ENCODE data around the gene CSDE1. TPM values are rescaled to one million over a fixed set of nuclear protein-coding genes. Genes with fewer than 3 reads are reported as not detected.

The CSDE1 gene
- polyA plus RNA-seq, 3 donors from 2014 or later: 223 to 269 (median 257) TPM

- DNase-seq: no peak
These were observed 71.9 kb downstream of the CSDE1 start for GRCh38 chr1:114685851-114686250.

GRCh38 chr1:114677691-114678090, 80.1 kb downstream of the CSDE1 start:
- Mint-ChIP-seq H3K27ac (no peak overlapping the region), H3K4me1 (no peaks in the 10 kb centered on the region), H3K36me3 (no peaks in the 10 kb centered on the region), H3K4me3 (no peak overlapping the region), H3K9me3 (no peaks in the 10 kb centered on the region), H3K27me3 (ENCODE audit: low read depth in 3 of 3) (peaks cover 6 to 13% (median 9%) of the 10 kb centered on the region in 3 donors)
- DNase-seq: no peak

More at GRCh38 chr1:114685851-114686250, 71.9 kb downstream of the CSDE1 start:
- Mint-ChIP-seq H3K27ac (no peak overlapping the region), H3K36me3 (no peaks in the 10 kb centered on the region), H3K4me1 (no peaks in the 10 kb centered on the region), H3K9me3 (no peaks in the 10 kb centered on the region), H3K27me3 (ENCODE audit: low read depth in 3 of 3) (peaks cover 3 to 15% (median 3%) of the 10 kb centered on the region in 3 donors), H3K4me3 (no peak overlapping the region)

GRCh38 chr1:114676115-114676514, 81.7 kb downstream of the CSDE1 start:
- Mint-ChIP-seq H3K4me1 (no peaks in the 10 kb centered on the region), H3K27ac (no peak overlapping the region), H3K27me3 (ENCODE audit: low read depth in 3 of 3) (peaks cover 6 to 10% (median 9%) of the 10 kb centered on the region in 3 donors)

GRCh38 chr1:114671939-114672275, 85.9 kb downstream of the CSDE1 start:
- H3K4me1 Mint-ChIP-seq: peaks cover 11% of the 10 kb centered on the region in 2 donors
- peaks cover 0 to 9% (median 8%) of the 10 kb centered on the region in 3 donors for H3K27me3 Mint-ChIP-seq (ENCODE audit: low read depth in 3 of 3)
- DNase-seq: no peak
- no peak overlapping the region for H3K4me3 Mint-ChIP-seq
- no peaks in the 10 kb centered on the region for H3K9me3 Mint-ChIP-seq
- H3K36me3 Mint-ChIP-seq: no peaks in the 10 kb centered on the region
- no peak overlapping the region for H3K27ac Mint-ChIP-seq

More at GRCh38 chr1:114676115-114676514, 81.7 kb downstream of the CSDE1 start:
- H3K4me3 Mint-ChIP-seq: no peak overlapping the region
- H3K9me3 Mint-ChIP-seq: no peaks in the 10 kb centered on the region
- no peak for DNase-seq
- H3K36me3 Mint-ChIP-seq: no peaks in the 10 kb centered on the region

GRCh38 chr1:114671011-114671938, 86.5 kb downstream of the CSDE1 start:
- peaks cover 11% of the 10 kb centered on the region in 2 donors for H3K4me1 Mint-ChIP-seq
- H3K36me3 Mint-ChIP-seq: no peaks in the 10 kb centered on the region
- no peaks in the 10 kb centered on the region for H3K9me3 Mint-ChIP-seq
- DNase-seq: peak in 1 of 3 donors; percentile 2
- no peak overlapping the region for H3K27ac Mint-ChIP-seq
- H3K27me3 Mint-ChIP-seq (ENCODE audit: low read depth in 3 of 3): peaks cover 0 to 9% (median 9%) of the 10 kb centered on the region in 3 donors
- peak overlapping the region in 2 of 5 donors; percentile 15 to 22 for H3K4me3 Mint-ChIP-seq

- Mint-ChIP-seq H3K4me1 (peaks cover 11% of the 10 kb centered on the region in 2 donors), H3K36me3 (no peaks in the 10 kb centered on the region), H3K4me3 (peak overlapping the region; percentile 90 to 98 (median 93)), H3K27ac (peak overlapping the region in 4 of 6 donors; percentile 60 to 83 (median 76)), H3K9me3 (no peaks in the 10 kb centered on the region), H3K27me3 (ENCODE audit: low read depth in 3 of 3) (peaks cover 0 to 9% (median 9%) of the 10 kb centered on the region in 3 donors)
- DNase-seq: peak; percentile 79 to 81 (median 81)
These were observed 87.4 kb downstream of the CSDE1 start for GRCh38 chr1:114670083-114671010.

- no peaks in the 10 kb centered on the region for H3K36me3 Mint-ChIP-seq
- peaks cover 0 to 9% (median 7%) of the 10 kb centered on the region in 3 donors for H3K27me3 Mint-ChIP-seq (ENCODE audit: low read depth in 3 of 3)
- peaks cover 11% of the 10 kb centered on the region in 2 donors for H3K4me1 Mint-ChIP-seq
- no peaks in the 10 kb centered on the region for H3K9me3 Mint-ChIP-seq
- no peak for DNase-seq
- H3K27ac Mint-ChIP-seq: peak within 1 kb of the TSS in 4 of 6 donors; percentile 60 to 83 (median 76)
- H3K4me3 Mint-ChIP-seq: peak within 1 kb of the TSS; percentile 90 to 98 (median 93)
These were observed 88.2 kb downstream of the CSDE1 start, which contains the start of gene DENND2C for GRCh38 chr1:114669562-114670082. Gene DENND2C (minus strand): TSS chr1:114670049. CDS start chr1:114625984, 44,065 bp downstream.

- Mint-ChIP-seq H3K4me3 (peak overlapping the region; percentile 90 to 98 (median 93)), H3K36me3 (no peaks in the 10 kb centered on the region), H3K27ac (peak overlapping the region in 3 of 6 donors; percentile 9 to 75 (median 33)), H3K27me3 (ENCODE audit: low read depth in 3 of 3) (peaks cover under 1 to 9% (median 7%) of the 10 kb centered on the region in 3 donors), H3K9me3 (no peaks in the 10 kb centered on the region), H3K4me1 (peaks cover 11% of the 10 kb centered on the region in 2 donors)
- DNase-seq: no peak
These were observed 88.8 kb downstream of the CSDE1 start for GRCh38 chr1:114668784-114669561.

- DNase-seq: no peak
- Mint-ChIP-seq H3K27me3 (ENCODE audit: low read depth in 3 of 3) (peaks cover 2 to 8% (median 7%) of the 10 kb centered on the region in 3 donors), H3K27ac (peak overlapping the region in 1 of 6 donors; percentile 11), H3K9me3 (no peaks in the 10 kb centered on the region), H3K36me3 (no peaks in the 10 kb centered on the region), H3K4me1 (peaks cover 11% of the 10 kb centered on the region in 2 donors), H3K4me3 (peak overlapping the region in 3 of 5 donors; percentile 1 to 22 (median 15))
These were observed 89.4 kb downstream of the CSDE1 start for GRCh38 chr1:114668373-114668772.

GRCh38 chr1:114666954-114667353, 90.8 kb downstream of the CSDE1 start:
- Mint-ChIP-seq H3K27me3 (ENCODE audit: low read depth in 3 of 3) (peaks cover 2 to 7% (median 7%) of the 10 kb centered on the region in 3 donors), H3K9me3 (no peaks in the 10 kb centered on the region), H3K36me3 (no peaks in the 10 kb centered on the region), H3K27ac (no peak overlapping the region), H3K4me3 (no peak overlapping the region), H3K4me1 (peaks cover 11% of the 10 kb centered on the region in 2 donors)
- DNase-seq: no peak

Data from immature natural killer cell (primary cell).